GM12878 (cell line): ENCODE results near the gene FRRS1L. TPM values are rescaled to one million over a fixed set of nuclear protein-coding genes. Genes with fewer than 3 reads are reported as not detected.

Experiments used
- ATAC-seq: fragments of 200-7000 bp; cut with Tn5 transposase; 3 replicates; pipeline ENCODE4 v1.9.1; 2020; ENCODE audit warnings: mild to moderate bottlenecking, moderate library complexity
- BruUV-seq: library from RNA; stranded (reverse); fragments of 400-500 nt; replicated peaks from 2 replicates; lab custom pipeline; 2021; lab: Mats Ljungman, UMichigan
- CTCF ChIA-PET: fragments of 300-600 bp; sonication (Branson Sonifier 250); formaldehyde crosslinking; extraction: SDS; loops from one replicate; lab custom pipeline; 2021; ENCODE audit warnings: inconsistent platforms; lab: Yijun Ruan, JAX
- POLR2A ChIA-PET: fragments of 350-600 bp; formaldehyde crosslinking; extraction: SDS; loops from one replicate; lab custom pipeline; 2021; ENCODE audit warnings: inconsistent platforms; lab: Charles Lee
- RAD21 ChIA-PET: fragments of 300-600 bp; sonication (Branson Sonifier 250); formaldehyde crosslinking; loops from one replicate; lab custom pipeline; 2023; ENCODE audit warnings: antibody characterized with exemption; ENCODE audit not compliant: unreplicated experiment; lab: Charles Lee
- SMC1A ChIA-PET: fragments of 300-600 bp; sonication (Branson Sonifier 250); formaldehyde crosslinking; loops from one replicate; lab custom pipeline; 2023; ENCODE audit not compliant: unreplicated experiment, uncharacterized antibody; lab: Charles Lee
- DNase-seq: peaks from one replicate; pipeline ENCODE4 v3.0.0-alpha.2; 2011; ENCODE audit warnings: low read depth, low spot score
- FAIRE-seq: peaks from 3 replicates; lab custom pipeline; 2011; peaks lifted over from hg19 to GRCh38; lab: Jason Lieb, UNC
- H2AFZ ChIP-seq: 2 replicates; pipeline ENCODE4 v1.6.0; 2011; ENCODE audit warnings: low read depth, low read length, control low read depth; ENCODE audit not compliant: control insufficient read depth
- H3K27ac ChIP-seq: 2 replicates; pipeline ENCODE4 v1.5.1; 2011; ENCODE audit warnings: control low read depth; ENCODE audit not compliant: control insufficient read depth, insufficient read depth
- H3K27me3 ChIP-seq, 2 experiments: replicated peaks in 1 of 2; 2 replicates each; pipeline versions ENCODE4 v1.6.0 to v1.6.1; 2011; ENCODE audit warnings: low read length in 1 of 2; ENCODE audit not compliant: control insufficient read depth in 2 of 2, insufficient read depth in 2 of 2
- H3K36me3 ChIP-seq, 2 experiments: 2 replicates each; pipeline ENCODE4 v1.5.1; 2011; ENCODE audit warnings: low read length in 1 of 2; ENCODE audit not compliant: control insufficient read depth in 2 of 2, insufficient read depth in 2 of 2
- H3K4me1 ChIP-seq: 2 replicates; pipeline ENCODE4 v1.6.1; 2011; ENCODE audit warnings: mild to moderate bottlenecking, low read length, moderate library complexity, mixed read lengths; ENCODE audit not compliant: control insufficient read depth, insufficient read depth
- H3K4me2 ChIP-seq: 2 replicates; pipeline ENCODE4 v1.6.0; 2011; ENCODE audit warnings: control low read depth; ENCODE audit not compliant: control insufficient read depth, insufficient read depth
- H3K4me3 ChIP-seq: fragments of 200-600 bp; sonication (generic); 2 replicates; pipeline ENCODE4 v1.5.1; 2016
- H3K79me2 ChIP-seq: 2 replicates; pipeline ENCODE4 v1.6.0; 2011; ENCODE audit warnings: low read length; ENCODE audit not compliant: control insufficient read depth, insufficient read depth
- H3K9ac ChIP-seq: 2 replicates; pipeline ENCODE4 v1.8.0; 2011; ENCODE audit warnings: low read length, control low read depth, mixed read lengths; ENCODE audit not compliant: control insufficient read depth, insufficient read depth
- H3K9me3 ChIP-seq: replicated peaks from 3 replicates; pipeline ENCODE4 v1.5.1; 2011; ENCODE audit warnings: mild to moderate bottlenecking, low read length; ENCODE audit not compliant: control insufficient read depth, insufficient read depth
- H4K20me1 ChIP-seq: 2 replicates; pipeline ENCODE4 v1.6.0; 2011; ENCODE audit not compliant: control insufficient read depth, insufficient read depth
- BCLAF1 ChIP-seq: fragments of 450-650 bp; IDR thresholded peaks from 2 replicates; pipeline ENCODE4 v1.6.1; 2017; ENCODE audit warnings: antibody characterized with exemption, mild to moderate bottlenecking, moderate library complexity
- CEBPB ChIP-seq, 2 experiments: fragments of 150-350 bp in 1 of 2; IDR thresholded peaks; 2 replicates each; pipeline ENCODE4 v1.6.1; 2012 to 2014; ENCODE audit warnings: low read depth in 2 of 2, low read length in 2 of 2, borderline replicate concordance in 1 of 2, inconsistent platforms in 1 of 2
- ELK1 ChIP-seq: IDR thresholded peaks from 2 replicates; pipeline ENCODE4 v1.6.1; 2012; ENCODE audit warnings: low read depth, low read length, improper control_type of control experiment
- IKZF2 ChIP-seq, 2 experiments: fragments of 450-650 bp; IDR thresholded peaks; 2 replicates each; pipeline ENCODE4 v1.6.1; 2017; ENCODE audit warnings: mild to moderate bottlenecking in 2 of 2, moderate library complexity in 2 of 2
- LARP7 ChIP-seq: fragments of 450-650 bp; IDR thresholded peaks from 2 replicates; pipeline ENCODE4 v1.6.1; 2017; ENCODE audit warnings: mild to moderate bottlenecking
- MTA3 ChIP-seq: IDR thresholded peaks from 2 replicates; pipeline ENCODE4 v1.6.1; 2012; ENCODE audit warnings: low read length, inconsistent platforms, borderline replicate concordance
- RB1 ChIP-seq: fragments of 450-650 bp; formaldehyde crosslinking; IDR thresholded peaks from 2 replicates; pipeline ENCODE4 v1.6.1; 2017; ENCODE audit warnings: mild to moderate bottlenecking, borderline replicate concordance
- TCF12 ChIP-seq: IDR thresholded peaks from 2 replicates; pipeline ENCODE4 v1.6.1; 2011; ENCODE audit warnings: low read depth, mild to moderate bottlenecking, low read length
- YBX1 ChIP-seq: fragments of 450-650 bp; IDR thresholded peaks from 2 replicates; pipeline ENCODE4 v1.6.1; 2016; ENCODE audit warnings: antibody characterized with exemption
- WGBS: methylation state at CpG from one replicate; pipeline ENCODE4 v1.1.6; 2016; ENCODE audit warnings: low lambda C conversion rate; ENCODE audit not compliant: insufficient replicate concordance, insufficient coverage; ENCODE audit errors: missing lambda C conversion rate; 5-methylcytosine and 5-hydroxymethylcytosine counted together
- in situ Hi-C: fragments of 300-500 bp; cut with MboI; formaldehyde crosslinking; loops from 9 replicates; pipeline ENCODE4 v1.14.3; 2018; ENCODE audit warnings: mixed read lengths
- intact Hi-C: fragments of 100-400 bp; cut with micrococcal nuclease; formaldehyde crosslinking; loops from one replicate; pipeline ENCODE4 v1.14.2; 2022; ENCODE audit not compliant: unreplicated experiment
- polyA plus RNA-seq, 11 experiments: library from polyadenylated mRNA; depleted of rRNA in 4 of 11; unstranded in 6 of 11; stranded (reverse) in 5 of 11; fragments of >200 nt; fragmentation: Nextera tagmentation in 4 of 11; fragmentation: Illumina TruSeq in 1 of 11; extraction: Ambion mirVana in 4 of 11; extraction: Trizol in 1 of 11; gene quantifications; 1 replicate in 1 of 11; 2 replicates in 10 of 11; pipeline versions ENCODE4 v1.2.1 to v1.2.3, GENCODE V29; 2011 to 2016; ENCODE audit warnings: inconsistent platforms in 2 of 11, missing spikeins in 2 of 11, low read depth in 1 of 11
- total RNA-seq, 4 experiments: library from RNA; depleted of rRNA in 3 of 4; stranded (reverse); fragments of >200 nt in 3 of 4; fragmentation: Illumina TruSeq in 1 of 4; extraction: Trizol in 1 of 4; gene quantifications; 2 replicates each; pipeline versions ENCODE4 v1.2.1 to v1.2.3, GENCODE V29; 2013 to 2021
- TF ChIP-seq, protein P1 (sequence below): IDR thresholded peaks from 2 replicates; pipeline ENCODE4 v1.6.1; 2011; ENCODE audit warnings: borderline replicate concordance, low read depth, mild to moderate bottlenecking, moderate library complexity, mixed read lengths, low read length; ENCODE audit not compliant: insufficient read depth; ENCODE audit errors: extremely low read length
- TF ChIP-seq, protein P2 (sequence below): fragments of 450-650 bp; IDR thresholded peaks from 2 replicates; pipeline ENCODE4 v1.6.1; 2018; ENCODE audit warnings: mild to moderate bottlenecking, low read depth, moderate library complexity; ENCODE audit not compliant: partially characterized antibody

Gene FRRS1L
- total and polyA plus RNA-seq, 10 of the 15 experiments (the other 5 are each of a cell fraction or from before 2014, with no cell fraction given): not detected

DNA sequence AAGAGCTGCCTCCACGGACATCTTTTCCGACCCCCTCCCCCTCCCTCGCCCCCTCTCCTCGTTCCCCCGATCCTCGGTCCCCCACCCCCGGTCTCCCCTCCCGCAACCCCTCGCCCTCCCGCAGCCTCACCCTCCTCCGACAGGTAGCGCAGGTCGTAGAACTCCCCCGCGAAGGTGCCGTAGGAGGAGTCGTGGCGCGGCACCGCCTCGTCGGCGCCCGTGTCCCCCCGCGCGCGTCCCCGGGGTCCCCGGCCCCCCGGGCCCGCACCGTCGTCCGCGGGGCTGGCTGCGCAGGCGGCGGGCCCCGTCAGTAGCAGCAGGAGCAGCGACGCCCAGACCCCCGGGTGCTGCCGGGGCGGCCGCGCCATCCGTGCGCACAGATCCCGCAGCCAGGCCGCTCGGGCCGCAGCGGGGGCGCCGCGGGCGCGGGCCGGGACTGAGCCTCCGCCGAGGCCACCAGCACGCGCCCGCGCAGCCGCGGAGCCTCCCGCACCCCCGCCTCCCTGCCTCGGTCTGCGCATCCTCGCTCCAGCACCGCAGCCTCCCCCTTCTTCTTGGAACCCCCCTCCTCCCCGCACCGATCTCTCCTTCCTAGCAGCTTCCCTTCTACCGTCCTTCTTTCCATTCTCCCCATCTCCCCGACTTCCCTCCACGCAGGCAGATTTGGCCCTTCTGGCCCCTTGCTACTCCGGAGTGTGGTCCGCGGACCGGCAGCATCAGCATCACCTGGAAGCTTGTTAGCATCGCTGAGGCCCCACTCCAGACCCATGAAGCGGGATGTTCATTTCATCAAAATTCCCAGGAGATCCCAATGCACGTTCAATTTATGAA, at the start of gene FRRS1L (continued):
- no peak for TF ChIP-seq CEBPB (IDR thresholded peaks at IDR 0.05; ENCODE audit: borderline replicate concordance in 1 of 2, low read depth in 2 of 2, low read length in 2 of 2)
- TF ChIP-seq LARP7: no peak
- TF ChIP-seq ELK1: no peak

DNA sequence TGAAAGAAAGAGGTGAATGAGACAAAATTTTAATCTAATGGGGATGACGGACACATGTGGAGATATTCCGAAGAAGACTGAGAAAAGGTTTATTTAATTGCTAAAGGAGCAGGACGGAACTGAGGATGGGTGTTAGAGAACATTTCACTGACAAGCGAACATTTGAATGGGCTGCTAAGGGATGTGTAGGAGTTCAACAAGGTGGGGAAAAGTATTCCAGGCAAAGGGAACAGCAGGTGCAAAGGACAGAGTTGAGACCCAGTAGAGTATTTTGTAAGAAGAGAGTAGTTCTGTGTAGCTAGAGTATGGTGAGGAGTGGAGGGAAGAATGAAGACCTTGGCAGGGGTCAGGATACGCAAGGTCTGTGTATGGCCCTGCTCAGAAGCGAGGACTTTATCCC, 47.4 kb upstream of the FRRS1L start:
- intact Hi-C loops (no loop called here), in situ Hi-C loops (no loop called here)
- ChIA-PET RAD21 (no interaction called here), POLR2A (no interaction called here), CTCF (interaction anchor here (0.9 kb wide), 1 partner anchor 16 kb away, joined by 3 read pairs; no protein-coding TSS in a partner anchor), SMC1A (interaction anchor here (0.6 kb wide), 1 partner anchor 1033 kb away, joined by 3 read pairs; no protein-coding TSS in a partner anchor)
- H3K27me3 ChIP-seq: no peaks in the 10 kb centered on the region; a peak in 1 of 4 replicates
- no peaks in the 10 kb centered on the region for H3K36me3 ChIP-seq
- no peaks in the 10 kb centered on the region for H3K4me1 ChIP-seq
- no peaks in the 10 kb centered on the region for H4K20me1 ChIP-seq
- BruUV-seq: no TSS peak
- no peak overlapping the region for H3K9ac ChIP-seq
- no peak overlapping the region for H3K4me2 ChIP-seq
- no peak overlapping the region for H3K27ac ChIP-seq
- no peaks in the 10 kb centered on the region for H3K9me3 ChIP-seq
- 44% methylated on average over 6 of the region's 6 CpGs for WGBS
- no peak overlapping the region for H2AFZ ChIP-seq
- ATAC-seq: no peak
- FAIRE-seq: no peak
- DNase-seq: no peak
- no peaks in the 10 kb centered on the region for H3K79me2 ChIP-seq
- H3K4me3 ChIP-seq: no peak overlapping the region
- TF ChIP-seq, protein P1, sequence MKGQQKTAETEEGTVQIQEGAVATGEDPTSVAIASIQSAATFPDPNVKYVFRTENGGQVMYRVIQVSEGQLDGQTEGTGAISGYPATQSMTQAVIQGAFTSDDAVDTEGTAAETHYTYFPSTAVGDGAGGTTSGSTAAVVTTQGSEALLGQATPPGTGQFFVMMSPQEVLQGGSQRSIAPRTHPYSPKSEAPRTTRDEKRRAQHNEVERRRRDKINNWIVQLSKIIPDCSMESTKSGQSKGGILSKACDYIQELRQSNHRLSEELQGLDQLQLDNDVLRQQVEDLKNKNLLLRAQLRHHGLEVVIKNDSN: no peak
- TF ChIP-seq RB1 (no peak), IKZF2 (IDR thresholded peaks at IDR 0.05) (no peak), TCF12 (no peak), BCLAF1 (no peak), MTA3 (no peak), YBX1 (no peak)
- TF ChIP-seq, protein P2, sequence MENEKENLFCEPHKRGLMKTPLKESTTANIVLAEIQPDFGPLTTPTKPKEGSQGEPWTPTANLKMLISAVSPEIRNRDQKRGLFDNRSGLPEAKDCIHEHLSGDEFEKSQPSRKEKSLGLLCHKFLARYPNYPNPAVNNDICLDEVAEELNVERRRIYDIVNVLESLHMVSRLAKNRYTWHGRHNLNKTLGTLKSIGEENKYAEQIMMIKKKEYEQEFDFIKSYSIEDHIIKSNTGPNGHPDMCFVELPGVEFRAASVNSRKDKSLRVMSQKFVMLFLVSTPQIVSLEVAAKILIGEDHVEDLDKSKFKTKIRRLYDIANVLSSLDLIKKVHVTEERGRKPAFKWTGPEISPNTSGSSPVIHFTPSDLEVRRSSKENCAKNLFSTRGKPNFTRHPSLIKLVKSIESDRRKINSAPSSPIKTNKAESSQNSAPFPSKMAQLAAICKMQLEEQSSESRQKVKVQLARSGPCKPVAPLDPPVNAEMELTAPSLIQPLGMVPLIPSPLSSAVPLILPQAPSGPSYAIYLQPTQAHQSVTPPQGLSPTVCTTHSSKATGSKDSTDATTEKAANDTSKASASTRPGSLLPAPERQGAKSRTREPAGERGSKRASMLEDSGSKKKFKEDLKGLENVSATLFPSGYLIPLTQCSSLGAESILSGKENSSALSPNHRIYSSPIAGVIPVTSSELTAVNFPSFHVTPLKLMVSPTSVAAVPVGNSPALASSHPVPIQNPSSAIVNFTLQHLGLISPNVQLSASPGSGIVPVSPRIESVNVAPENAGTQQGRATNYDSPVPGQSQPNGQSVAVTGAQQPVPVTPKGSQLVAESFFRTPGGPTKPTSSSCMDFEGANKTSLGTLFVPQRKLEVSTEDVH: no peak
